ENCODE measurements around the gene SLC12A9.
"Not testable (repeated sequence)": the region's sequence is repeated elsewhere in the genome, so short reads cannot be mapped to it uniquely, and the experiment has no call there.

SLC12A9 gene

GRCh38 chr7:100808354-100808875 is 44.1 kb upstream of the SLC12A9 start:
- Histone ChIP-seq H3K4me1 (ENCODE audit: insufficient read depth, insufficient read length) (peaks cover 2% of the 10 kb centered on the region), H3K36me3 (ENCODE audit: insufficient read depth, insufficient read length, low read length) (peaks cover 81% of the 10 kb centered on the region), H3K9me3 (ENCODE audit: insufficient read depth, low read length) (no peaks in the 10 kb centered on the region), H3K9ac (ENCODE audit: insufficient read length, low read depth) (no peak overlapping the region), H3K27me3 (ENCODE audit: insufficient read depth, insufficient read length) (no peaks in the 10 kb centered on the region), H3K4me3 (ENCODE audit: insufficient read length, low read depth) (no peak overlapping the region)
- TF ChIP-seq SUZ12 (IDR thresholded peaks at IDR 0.05; ENCODE audit: extremely low read depth, insufficient read depth, insufficient read length) (no peak), ZNF274 (IDR thresholded peaks at IDR 0.05; ENCODE audit: low read depth, low read length) (no peak), YY1 (IDR thresholded peaks at IDR 0.05; ENCODE audit: insufficient read depth, insufficient read length) (no peak)
- no peak for DNase-seq (ENCODE audit: low read depth, low spot score)

DNA sequence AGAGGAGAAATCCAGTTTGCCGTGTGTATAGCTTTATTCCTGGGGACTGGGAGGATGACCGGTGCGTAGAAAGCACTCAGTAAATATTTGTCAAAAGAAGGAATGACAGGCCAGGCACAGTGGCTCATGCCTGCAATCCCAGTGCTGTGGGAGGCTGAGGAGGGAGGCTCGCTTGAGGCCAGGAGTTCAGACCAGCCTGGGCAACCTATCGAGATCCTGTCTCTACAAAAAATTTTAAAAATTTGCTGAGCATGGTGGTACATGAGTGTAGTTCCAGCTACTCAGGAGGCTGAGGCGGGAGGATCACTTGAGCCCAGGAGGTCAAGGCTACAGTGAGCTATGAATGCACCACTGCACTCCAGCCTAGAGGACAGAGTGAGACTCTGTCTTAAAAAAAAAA is 41.0 kb upstream of the SLC12A9 start:
- H3K36me3 ChIP-seq (ENCODE audit: insufficient read depth, insufficient read length, low read length) = peaks cover 90% of the 10 kb centered on the region

DNA sequence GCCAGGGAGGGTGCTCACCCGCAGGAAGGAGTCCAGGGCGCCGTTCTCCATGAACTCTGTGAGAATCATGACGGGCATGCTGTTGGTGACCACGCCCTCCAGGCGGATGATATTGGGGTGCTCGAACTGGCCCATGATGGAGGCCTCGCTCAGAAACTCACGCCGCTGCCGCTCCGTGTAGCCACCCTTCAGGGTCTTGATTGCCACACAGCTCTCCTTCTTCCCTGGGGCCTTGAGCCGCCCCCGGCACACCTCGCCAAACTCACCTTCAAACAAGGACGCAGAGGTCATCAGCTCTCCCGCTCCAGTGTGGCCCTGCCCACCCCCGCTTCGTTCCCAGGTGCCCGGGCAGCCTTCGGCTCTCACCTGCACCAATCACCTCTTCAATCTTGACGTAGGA is 39.8 kb upstream of the SLC12A9 start:
- Histone ChIP-seq H3K36me3 (ENCODE audit: insufficient read depth, insufficient read length, low read length) (peaks cover 86% of the 10 kb centered on the region), H3K9me3 (ENCODE audit: insufficient read depth, low read length) (no peaks in the 10 kb centered on the region), H3K4me3 (ENCODE audit: insufficient read length, low read depth) (no peak overlapping the region), H3K9ac (ENCODE audit: insufficient read length, low read depth) (no peak overlapping the region), H3K27me3 (ENCODE audit: insufficient read depth, insufficient read length) (no peaks in the 10 kb centered on the region), H3K4me1 (ENCODE audit: insufficient read depth, insufficient read length) (no peaks in the 10 kb centered on the region)
- no peak for TF ChIP-seq YY1 (IDR thresholded peaks at IDR 0.05; ENCODE audit: insufficient read depth, insufficient read length)
- TF ChIP-seq SUZ12 (IDR thresholded peaks at IDR 0.05; ENCODE audit: extremely low read depth, insufficient read depth, insufficient read length) = no peak
- TF ChIP-seq ZNF274 (IDR thresholded peaks at IDR 0.05; ENCODE audit: low read depth, low read length) = no peak
- DNase-seq (ENCODE audit: low read depth, low spot score) = no peak

More for the DNA sequence above, 41.0 kb upstream of the SLC12A9 start:
- TF ChIP-seq SUZ12 (IDR thresholded peaks at IDR 0.05; ENCODE audit: extremely low read depth, insufficient read depth, insufficient read length) (no peak), YY1 (IDR thresholded peaks at IDR 0.05; ENCODE audit: insufficient read depth, insufficient read length) (no peak), ZNF274 (IDR thresholded peaks at IDR 0.05; ENCODE audit: low read depth, low read length) (no peak)
- H3K27me3 ChIP-seq (ENCODE audit: insufficient read depth, insufficient read length) = no peaks in the 10 kb centered on the region
- H3K4me3 ChIP-seq (ENCODE audit: insufficient read length, low read depth) = no peak overlapping the region
- H3K9ac ChIP-seq (ENCODE audit: insufficient read length, low read depth) = no peak overlapping the region
- H3K4me1 ChIP-seq (ENCODE audit: insufficient read depth, insufficient read length) = no peaks in the 10 kb centered on the region
- no peaks in the 10 kb centered on the region for H3K9me3 ChIP-seq (ENCODE audit: insufficient read depth, low read length)
- no peak for DNase-seq (ENCODE audit: low read depth, low spot score)

GRCh38 chr7:100816515-100816914 is 36.0 kb upstream of the SLC12A9 start:
- H3K9me3 ChIP-seq (ENCODE audit: insufficient read depth, low read length); DNase-seq (ENCODE audit: low read depth, low spot score); H3K4me1 ChIP-seq (ENCODE audit: insufficient read depth, insufficient read length); H3K9ac ChIP-seq (ENCODE audit: insufficient read length, low read depth); H3K4me3 ChIP-seq (ENCODE audit: insufficient read length, low read depth); H3K27me3 ChIP-seq (ENCODE audit: insufficient read depth, insufficient read length): not testable (repeated sequence)
- peaks cover 81% of the 10 kb centered on the region for H3K36me3 ChIP-seq (ENCODE audit: insufficient read depth, insufficient read length, low read length)

DNA sequence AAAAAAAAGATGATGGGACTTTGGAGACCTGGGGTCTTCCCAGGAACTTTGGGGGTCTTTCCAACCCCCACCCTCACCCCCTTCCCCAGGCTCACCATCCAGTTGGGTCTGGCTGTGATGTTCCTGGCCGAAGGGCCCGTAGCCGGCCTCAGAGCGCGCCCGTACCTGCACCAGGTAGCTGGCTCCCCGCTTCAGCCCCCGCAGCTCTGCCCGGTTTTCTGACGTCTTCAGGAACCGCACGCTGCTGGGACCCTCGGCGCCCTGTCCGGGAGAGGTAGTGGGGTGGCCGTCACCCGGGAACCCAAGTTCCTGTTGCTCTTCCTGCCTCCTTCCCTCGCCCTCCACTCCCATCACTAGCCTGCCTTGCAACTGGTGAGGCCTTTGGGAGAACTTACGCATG is 35.4 kb upstream of the SLC12A9 start:
- Histone ChIP-seq H3K36me3 (ENCODE audit: insufficient read depth, insufficient read length, low read length) (peaks cover 83% of the 10 kb centered on the region), H3K4me3 (ENCODE audit: insufficient read length, low read depth) (no peak overlapping the region), H3K4me1 (ENCODE audit: insufficient read depth, insufficient read length) (peaks cover 4% of the 10 kb centered on the region), H3K27me3 (ENCODE audit: insufficient read depth, insufficient read length) (no peaks in the 10 kb centered on the region), H3K9me3 (ENCODE audit: insufficient read depth, low read length) (no peaks in the 10 kb centered on the region), H3K9ac (ENCODE audit: insufficient read length, low read depth) (no peak overlapping the region)
- TF ChIP-seq ZNF274 (IDR thresholded peaks at IDR 0.05; ENCODE audit: low read depth, low read length) = no peak
- TF ChIP-seq SUZ12 (IDR thresholded peaks at IDR 0.05; ENCODE audit: extremely low read depth, insufficient read depth, insufficient read length) = no peak
- TF ChIP-seq YY1 (IDR thresholded peaks at IDR 0.05; ENCODE audit: insufficient read depth, insufficient read length) = no peak
- DNase-seq (ENCODE audit: low read depth, low spot score) = no peak

- H3K9ac ChIP-seq (ENCODE audit: insufficient read length, low read depth) = no peak overlapping the region
- no peaks in the 10 kb centered on the region for H3K9me3 ChIP-seq (ENCODE audit: insufficient read depth, low read length)
- no peak overlapping the region for H3K4me3 ChIP-seq (ENCODE audit: insufficient read length, low read depth)
- H3K4me1 ChIP-seq (ENCODE audit: insufficient read depth, insufficient read length) = peaks cover 6% of the 10 kb centered on the region
- no peak for DNase-seq (ENCODE audit: low read depth, low spot score)
- H3K36me3 ChIP-seq (ENCODE audit: insufficient read depth, insufficient read length, low read length) = peaks cover 84% of the 10 kb centered on the region
- H3K27me3 ChIP-seq (ENCODE audit: insufficient read depth, insufficient read length) = no peaks in the 10 kb centered on the region
- no peak for TF ChIP-seq YY1 (IDR thresholded peaks at IDR 0.05; ENCODE audit: insufficient read depth, insufficient read length)
- no peak for TF ChIP-seq ZNF274 (IDR thresholded peaks at IDR 0.05; ENCODE audit: low read depth, low read length)
- no peak for TF ChIP-seq SUZ12 (IDR thresholded peaks at IDR 0.05; ENCODE audit: extremely low read depth, insufficient read depth, insufficient read length)
Measured at GRCh38 chr7:100818366-100818765, 34.1 kb upstream of the SLC12A9 start.

DNA sequence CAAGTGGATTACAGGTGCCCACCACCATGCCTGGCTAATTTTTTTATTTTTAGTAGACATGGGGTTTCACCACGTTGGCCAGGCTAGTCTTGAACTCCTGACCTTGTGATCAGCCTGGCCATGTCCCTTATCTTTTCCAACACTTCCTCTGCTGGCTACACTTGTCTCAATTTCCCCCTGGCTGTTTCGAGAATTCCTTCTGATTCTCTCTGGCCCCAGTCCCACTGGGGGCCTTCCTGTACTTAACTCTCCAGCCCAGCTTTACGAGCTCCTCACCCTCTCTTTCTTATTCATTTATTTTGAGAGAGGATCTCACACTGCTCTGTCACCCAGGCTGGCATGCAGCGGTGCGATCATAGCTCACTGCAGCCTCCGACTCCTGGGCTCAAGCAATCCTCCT is 33.7 kb upstream of the SLC12A9 start:
- TF ChIP-seq SUZ12 (IDR thresholded peaks at IDR 0.05; ENCODE audit: extremely low read depth, insufficient read depth, insufficient read length) (no peak), ZNF274 (IDR thresholded peaks at IDR 0.05; ENCODE audit: low read depth, low read length) (no peak), YY1 (IDR thresholded peaks at IDR 0.05; ENCODE audit: insufficient read depth, insufficient read length) (no peak)
- no peaks in the 10 kb centered on the region for H3K27me3 ChIP-seq (ENCODE audit: insufficient read depth, insufficient read length)
- peaks cover 6% of the 10 kb centered on the region for H3K4me1 ChIP-seq (ENCODE audit: insufficient read depth, insufficient read length)
- H3K9ac ChIP-seq (ENCODE audit: insufficient read length, low read depth) = no peak overlapping the region
- H3K36me3 ChIP-seq (ENCODE audit: insufficient read depth, insufficient read length, low read length) = peaks cover 84% of the 10 kb centered on the region
- no peaks in the 10 kb centered on the region for H3K9me3 ChIP-seq (ENCODE audit: insufficient read depth, low read length)
- DNase-seq (ENCODE audit: low read depth, low spot score) = no peak
- H3K4me3 ChIP-seq (ENCODE audit: insufficient read length, low read depth) = no peak overlapping the region

DNA sequence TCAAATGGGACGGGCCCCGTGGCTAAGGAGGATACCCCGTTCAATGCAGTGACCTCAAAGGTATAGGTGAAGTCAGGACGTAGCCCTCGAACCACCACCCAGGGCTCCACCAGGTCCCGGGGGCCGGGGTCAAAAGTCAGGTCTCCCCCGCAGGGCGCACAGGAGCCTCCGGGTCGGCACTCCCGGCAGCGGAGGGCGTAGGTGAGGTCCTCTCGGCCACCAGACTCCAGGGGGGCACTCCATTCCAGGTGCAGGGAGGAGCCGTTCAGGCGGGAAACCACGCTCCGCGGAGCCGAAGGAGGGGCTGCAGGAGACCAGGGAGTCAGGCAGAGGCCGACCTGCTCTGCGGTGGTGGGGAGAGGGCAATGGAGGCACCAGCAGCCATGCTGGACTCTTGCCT is 32.9 kb upstream of the SLC12A9 start:
- H3K36me3 ChIP-seq (ENCODE audit: insufficient read depth, insufficient read length, low read length) = peaks cover 85% of the 10 kb centered on the region

More for the DNA sequence above, 32.9 kb upstream of the SLC12A9 start:
- H3K4me1 ChIP-seq (ENCODE audit: insufficient read depth, insufficient read length) = peaks cover 11% of the 10 kb centered on the region
- DNase-seq (ENCODE audit: low read depth, low spot score) = no peak
- H3K4me3 ChIP-seq (ENCODE audit: insufficient read length, low read depth) = no peak overlapping the region
- no peak for TF ChIP-seq ZNF274 (IDR thresholded peaks at IDR 0.05; ENCODE audit: low read depth, low read length)
- no peak for TF ChIP-seq SUZ12 (IDR thresholded peaks at IDR 0.05; ENCODE audit: extremely low read depth, insufficient read depth, insufficient read length)
- TF ChIP-seq YY1 (IDR thresholded peaks at IDR 0.05; ENCODE audit: insufficient read depth, insufficient read length) = no peak
- H3K27me3 ChIP-seq (ENCODE audit: insufficient read depth, insufficient read length) = no peaks in the 10 kb centered on the region
- peak overlapping the region; percentile 21 for H3K9ac ChIP-seq (ENCODE audit: insufficient read length, low read depth)
- no peaks in the 10 kb centered on the region for H3K9me3 ChIP-seq (ENCODE audit: insufficient read depth, low read length)
